ENCODE results near the gene VWA5B1. TPM values are rescaled to one million over a fixed set of nuclear protein-coding genes. Genes with fewer than 3 reads are reported as not detected.

VWA5B1 gene
- total and polyA plus RNA-seq, 2 donors (not counting 3 experiments of a cell fraction or from before 2014, with no cell fraction given): not detected

GRCh38 chr1:20361401-20361800, 70.7 kb downstream of the VWA5B1 start:
- H4K20me1 ChIP-seq (replicated peaks; ENCODE audit: control insufficient read depth, extremely low read depth, insufficient read depth, low read length): no peaks in the 10 kb centered on the region
- peaks cover 14 to 17% of the 10 kb centered on the region in 2 experiments for H3K27me3 ChIP-seq (ENCODE audit: control insufficient read depth in 2 of 2, insufficient read depth in 2 of 2, low read length in 2 of 2)
- no peaks in the 10 kb centered on the region for H3K9me3 ChIP-seq (replicated peaks; ENCODE audit: control insufficient read depth, insufficient read depth, low read length)
- dilution Hi-C loops (cut with MboI; ENCODE audit: extremely low pct_ligation_motif_present, low sequenced_read_pairs): no loop called here
- ChIA-PET POLR2A (no interaction called here), CTCF (interaction anchor here (0.9 to 5.4 kb wide), 22 partner anchors 9 to 183 kb away, joined by 3 to 81 read pairs (median 5); no protein-coding TSS in a partner anchor)
- no peaks in the 10 kb centered on the region for H3K9me1 ChIP-seq (replicated peaks; ENCODE audit: control insufficient read depth, extremely low read depth, insufficient read depth, low read length)
- H3K9ac ChIP-seq (replicated peaks; ENCODE audit: extremely low read depth, insufficient read depth, low read length): no peak overlapping the region
- H3K4me3 ChIP-seq (replicated peaks in 1 of 3; ENCODE audit: insufficient read depth in 1 of 3, low read depth in 1 of 3, low read length in 3 of 3): no peak overlapping the region
- FAIRE-seq: no peak
- no peaks in the 10 kb centered on the region for H3K79me2 ChIP-seq (ENCODE audit: control insufficient read depth, insufficient read depth, low read length)
- no peak overlapping the region for H3K27ac ChIP-seq (ENCODE audit: insufficient read depth, low read depth, low read length)
- no peak overlapping the region for H2AFZ ChIP-seq (ENCODE audit: low read depth, low read length)
- TF ChIP-seq POLR2A (IDR thresholded peaks at IDR 0.05; ENCODE audit: low read depth, low read length) (no peak), MAX (IDR thresholded peaks at IDR 0.05; ENCODE audit: insufficient read depth, insufficient read length) (no peak), CTCF (IDR thresholded peaks at IDR 0.05; ENCODE audit: extremely low read depth in 1 of 2, insufficient read depth in 1 of 2, low read depth in 1 of 2, low read length in 2 of 2) (no peak), FOS (IDR thresholded peaks at IDR 0.05; ENCODE audit: borderline replicate concordance, insufficient read depth, low read length) (no peak), GATA2 (IDR thresholded peaks at IDR 0.05; ENCODE audit: insufficient read depth, insufficient read length, low read depth, low read length) (no peak), MYC (IDR thresholded peaks at IDR 0.05; ENCODE audit: low read depth, low read length) (no peak), EZH2 (IDR thresholded peaks at IDR 0.05; ENCODE audit: borderline replicate concordance, low read depth, low read length, severe bottlenecking) (no peak), JUN (IDR thresholded peaks at IDR 0.05; ENCODE audit: borderline replicate concordance, insufficient read depth, insufficient read length, low read depth) (no peak), POLR2AphosphoS5 (IDR thresholded peaks at IDR 0.05; ENCODE audit: insufficient read depth, low read depth, low read length) (no peak)
- intact Hi-C loops (cut with micrococcal nuclease): loop anchor here (1.0 to 5.0 kb wide), 2 partner anchors 69 to 149 kb away; no protein-coding TSS in a partner anchor
- no peak overlapping the region for H3K4me2 ChIP-seq (ENCODE audit: insufficient read depth, low read length)
- no peaks in the 10 kb centered on the region for H3K4me1 ChIP-seq (ENCODE audit: control insufficient read depth, extremely low read depth, insufficient read depth, low read length)
- no peak for DNase-seq (ENCODE audit: low read depth, low spot score)
- no peaks in the 10 kb centered on the region for H3K36me3 ChIP-seq (ENCODE audit: control insufficient read depth in 2 of 2, extremely low read depth in 1 of 2, insufficient read depth in 2 of 2, low read length in 2 of 2)
- BruUV-seq (replicated peaks): no TSS peak
